GM18499 (cell line): Measurements from ENCODE around the gene GSTO1.
"Not testable (repeated sequence)": the region's sequence is repeated elsewhere in the genome, so short reads cannot be mapped to it uniquely, and the experiment has no call there.

Source experiments
- ATAC-seq: cut with Tn5 transposase; IDR thresholded peaks from one replicate; pipeline ENCODE4 v1.9.1; 2021; ENCODE audit warnings: moderate number of reproducible peaks; ENCODE audit not compliant: insufficient read depth, unreplicated experiment

Gene GSTO1

GRCh38 chr10:104248931-104249330, 5.8 kb upstream of the GSTO1 start:
- ATAC-seq, result not testable (repeated sequence)

- no peak for ATAC-seq
Observed at GRCh38 chr10:104250371-104250770, 4.3 kb upstream of the GSTO1 start.

GRCh38 chr10:104251443-104251842, 3.2 kb upstream of the GSTO1 start:
- no peak for ATAC-seq

- ATAC-seq, result no peak
Observed at GRCh38 chr10:104252368-104252767, 2.3 kb upstream of the GSTO1 start.

GRCh38 chr10:104253106-104253505, 1.6 kb upstream of the GSTO1 start:
- ATAC-seq, result no peak

GRCh38 chr10:104253606-104254410, 884 bp upstream of the GSTO1 start:
- no peak for ATAC-seq

GRCh38 chr10:104255311-104255981, 754 bp downstream of the GSTO1 start:
- ATAC-seq, result no peak

GRCh38 chr10:104256335-104256961, 1.8 kb downstream of the GSTO1 start:
- no peak for ATAC-seq

GRCh38 chr10:104257235-104257634, 2.5 kb downstream of the GSTO1 start:
- ATAC-seq, result no peak

- ATAC-seq, result no peak
Observed at GRCh38 chr10:104258209-104258608, 3.5 kb downstream of the GSTO1 start.

GRCh38 chr10:104259456-104259855, 4.8 kb downstream of the GSTO1 start:
- no peak for ATAC-seq

- ATAC-seq, result no peak
Observed at GRCh38 chr10:104259999-104260774, 5.5 kb downstream of the GSTO1 start.

- no peak for ATAC-seq
Observed at GRCh38 chr10:104260775-104261115, 6.1 kb downstream of the GSTO1 start.

GRCh38 chr10:104262055-104262454, 7.4 kb downstream of the GSTO1 start:
- ATAC-seq, result no peak

- no peak for ATAC-seq
Observed at GRCh38 chr10:104264783-104265182, 10.1 kb downstream of the GSTO1 start.

GRCh38 chr10:104267721-104268404, 13.2 kb downstream of the GSTO1 start:
- no peak for ATAC-seq

GRCh38 chr10:104268405-104268712, 13.7 kb downstream of the GSTO1 start:
- ATAC-seq, result no peak

GRCh38 chr10:104268713-104269645, 14.3 kb downstream of the GSTO1 start, which contains the start of gene GSTO2:
Gene GSTO2 (plus strand): TSS chr10:104269184. CDS start chr10:104274916, 5,732 bp downstream.
- ATAC-seq, result peak; percentile 99

GRCh38 chr10:104273286-104273685, 18.6 kb downstream of the GSTO1 start:
- ATAC-seq, result no peak
